Measurements from ENCODE around the gene ATRAID.

The ATRAID gene

DNA sequence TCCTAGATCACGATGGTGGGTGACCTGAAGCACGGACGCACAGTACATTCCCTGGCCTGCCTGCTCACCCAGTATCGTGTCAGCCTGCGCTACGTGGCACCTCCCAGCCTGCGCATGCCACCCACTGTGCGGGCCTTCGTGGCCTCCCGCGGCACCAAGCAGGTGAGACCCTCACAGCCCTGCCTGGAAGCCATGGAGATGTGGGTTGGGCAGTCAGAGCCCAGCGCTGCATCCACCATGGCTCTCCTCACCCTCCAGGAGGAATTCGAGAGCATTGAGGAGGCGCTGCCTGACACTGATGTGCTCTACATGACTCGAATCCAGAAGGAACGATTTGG, 30.7 kb downstream of the ATRAID start:
- peaks cover 63% of the 10 kb centered on the region for H3K36me3 ChIP-seq (ENCODE audit: control insufficient read depth, insufficient read depth, low read length)
- WGBS, 2 experiments (ENCODE audit: insufficient coverage in 2 of 2), result 95 to 98% methylated on average over 9 to 16 of the region's 16 CpGs
- H3K9me3 ChIP-seq (ENCODE audit: control insufficient read depth, low read length), result no peaks in the 10 kb centered on the region
- no peaks in the 10 kb centered on the region for H3K4me1 ChIP-seq (ENCODE audit: control insufficient read depth, insufficient read depth, low read length, poor library complexity, severe bottlenecking)
- no peak overlapping the region for H3K27ac ChIP-seq (ENCODE audit: low read depth, low read length, severe bottlenecking)
- no peak overlapping the region for H3K4me3 ChIP-seq (ENCODE audit: extremely low read depth, insufficient read depth, low read length, poor library complexity, severe bottlenecking)

DNA sequence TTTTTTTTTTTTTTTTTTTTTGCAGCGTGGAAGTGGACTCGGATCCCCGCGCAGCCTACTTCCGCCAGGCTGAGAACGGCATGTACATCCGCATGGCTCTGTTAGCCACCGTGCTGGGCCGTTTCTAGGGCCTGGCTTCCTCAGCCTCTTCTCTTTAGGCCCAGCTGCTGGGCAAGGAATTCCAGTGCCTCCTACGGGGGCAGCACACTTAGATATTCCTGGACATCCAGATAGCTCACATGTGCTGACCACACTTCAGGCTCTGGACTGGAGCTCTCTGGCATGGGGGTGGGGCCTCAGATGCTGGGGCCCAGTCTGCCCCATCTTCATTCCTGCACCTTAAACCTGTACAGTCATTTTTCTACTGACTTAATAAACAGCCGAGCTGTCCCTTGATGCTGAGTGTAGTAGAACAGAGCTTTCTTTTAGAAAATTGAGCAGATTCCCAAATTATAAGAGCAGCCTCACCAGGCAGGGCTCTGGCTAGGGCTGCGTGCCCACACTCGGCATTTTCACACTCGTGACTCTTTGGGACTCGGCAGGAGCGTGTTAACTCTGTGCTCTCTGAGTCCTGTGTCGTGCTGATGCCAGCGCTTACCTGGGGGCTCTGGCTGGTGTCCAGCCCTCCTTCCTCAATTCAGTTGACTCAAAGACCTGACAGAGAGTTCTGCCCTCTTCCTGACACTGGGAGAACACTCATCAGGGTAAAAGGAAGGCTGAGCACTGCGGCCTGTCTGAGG, 31.7 kb downstream of the ATRAID start:
- H3K9me3 ChIP-seq (ENCODE audit: control insufficient read depth, low read length), result no peaks in the 10 kb centered on the region
- no peaks in the 10 kb centered on the region for H3K4me1 ChIP-seq (ENCODE audit: control insufficient read depth, insufficient read depth, low read length, poor library complexity, severe bottlenecking)
- peaks cover 53% of the 10 kb centered on the region for H3K36me3 ChIP-seq (ENCODE audit: control insufficient read depth, insufficient read depth, low read length)
- no peak overlapping the region for H3K4me3 ChIP-seq (ENCODE audit: extremely low read depth, insufficient read depth, low read length, poor library complexity, severe bottlenecking)
- H3K27ac ChIP-seq (ENCODE audit: low read depth, low read length, severe bottlenecking), result no peak overlapping the region
- WGBS, 2 experiments (ENCODE audit: insufficient coverage in 2 of 2), result 96 to 98% methylated on average over 17 to 18 of the region's 19 CpGs

DNA sequence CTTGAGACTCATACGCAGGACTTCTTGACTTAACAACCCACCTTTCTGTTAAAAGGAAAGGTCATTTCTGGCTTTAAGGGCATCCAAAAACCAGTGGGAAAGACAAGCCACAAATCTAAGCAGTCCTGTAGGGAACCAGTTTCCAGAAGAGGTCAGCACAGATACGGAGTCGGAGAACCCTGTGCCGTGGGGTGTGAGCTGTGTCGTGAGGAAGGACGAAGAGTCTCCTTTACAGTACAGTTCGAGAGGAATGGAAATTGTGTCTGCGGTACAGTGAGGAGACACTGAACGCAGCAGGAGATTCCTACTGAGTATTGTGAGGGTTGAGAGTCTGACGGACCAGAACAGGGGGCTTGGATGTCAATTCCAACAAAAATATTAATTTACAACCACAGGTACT, 33.3 kb downstream of the ATRAID start:
- WGBS, 2 experiments (ENCODE audit: insufficient coverage in 2 of 2), result 91 to 93% methylated on average over 8 of the region's 10 CpGs
- H3K27ac ChIP-seq (ENCODE audit: low read depth, low read length, severe bottlenecking), result no peak overlapping the region
- H3K36me3 ChIP-seq (ENCODE audit: control insufficient read depth, insufficient read depth, low read length), result peaks cover 45% of the 10 kb centered on the region
- H3K4me3 ChIP-seq (ENCODE audit: extremely low read depth, insufficient read depth, low read length, poor library complexity, severe bottlenecking), result no peak overlapping the region
- no peaks in the 10 kb centered on the region for H3K4me1 ChIP-seq (ENCODE audit: control insufficient read depth, insufficient read depth, low read length, poor library complexity, severe bottlenecking)
- no peaks in the 10 kb centered on the region for H3K9me3 ChIP-seq (ENCODE audit: control insufficient read depth, low read length)

GRCh38 chr2:27245626-27246025, 33.8 kb downstream of the ATRAID start:
- no peak overlapping the region for H3K4me3 ChIP-seq (ENCODE audit: extremely low read depth, insufficient read depth, low read length, poor library complexity, severe bottlenecking)
- no peak overlapping the region for H3K27ac ChIP-seq (ENCODE audit: low read depth, low read length, severe bottlenecking)
- H3K9me3 ChIP-seq (ENCODE audit: control insufficient read depth, low read length), result no peaks in the 10 kb centered on the region
- peaks cover 40% of the 10 kb centered on the region for H3K36me3 ChIP-seq (ENCODE audit: control insufficient read depth, insufficient read depth, low read length)
- 92 to 100% methylated on average over 1 to 2 of the region's 4 CpGs for WGBS, 2 experiments (ENCODE audit: insufficient coverage in 2 of 2)
- no peaks in the 10 kb centered on the region for H3K4me1 ChIP-seq (ENCODE audit: control insufficient read depth, insufficient read depth, low read length, poor library complexity, severe bottlenecking)

GRCh38 chr2:27247893-27248292, 36.1 kb downstream of the ATRAID start:
- Histone ChIP-seq H3K4me3 (ENCODE audit: extremely low read depth, insufficient read depth, low read length, poor library complexity, severe bottlenecking) (no peak overlapping the region), H3K9me3 (ENCODE audit: control insufficient read depth, low read length) (no peaks in the 10 kb centered on the region), H3K4me1 (ENCODE audit: control insufficient read depth, insufficient read depth, low read length, poor library complexity, severe bottlenecking) (no peaks in the 10 kb centered on the region), H3K27ac (ENCODE audit: low read depth, low read length, severe bottlenecking) (no peak overlapping the region), H3K36me3 (ENCODE audit: control insufficient read depth, insufficient read depth, low read length) (peaks cover 17% of the 10 kb centered on the region)
- 56 to 93% methylated on average over 3 of the region's 4 CpGs for WGBS, 2 experiments (ENCODE audit: insufficient coverage in 2 of 2)

DNA sequence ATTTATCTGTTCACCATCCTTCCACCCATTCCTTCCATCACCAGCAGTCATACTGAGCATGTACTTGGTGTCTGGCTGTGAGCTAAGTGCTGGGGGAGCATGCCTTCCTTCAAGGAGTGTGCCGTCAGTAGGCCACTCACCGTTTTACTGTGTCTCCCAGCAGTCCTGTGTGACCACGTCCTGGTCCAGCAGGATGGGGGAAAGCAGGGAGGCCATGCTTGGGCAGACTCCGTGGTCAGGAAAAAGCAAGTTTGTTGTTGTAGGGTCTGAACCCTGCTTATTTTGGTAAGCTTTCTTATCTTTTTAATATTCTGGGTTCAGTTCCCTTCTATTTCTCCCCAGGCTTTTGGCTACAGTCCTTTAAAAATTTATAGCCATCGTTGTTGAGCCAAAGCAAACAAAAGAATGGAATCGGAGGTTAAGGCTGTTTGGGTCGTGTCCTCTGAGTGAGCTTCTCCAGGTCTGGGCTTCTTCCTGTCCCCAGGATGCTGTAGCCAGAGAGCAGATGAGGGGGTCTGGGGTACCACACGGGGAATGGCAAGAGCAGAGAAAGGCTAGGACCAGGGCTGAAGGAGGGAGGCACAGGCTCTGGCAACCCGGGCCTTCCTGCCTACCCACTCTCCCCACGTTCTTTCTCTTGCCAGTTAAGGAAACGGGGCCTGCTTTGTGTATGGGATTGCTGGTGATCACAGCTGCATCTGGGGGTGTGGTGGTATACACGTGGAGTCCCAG, 37.5 kb downstream of the ATRAID start:
- Histone ChIP-seq H3K4me1 (ENCODE audit: control insufficient read depth, insufficient read depth, low read length, poor library complexity, severe bottlenecking) (no peaks in the 10 kb centered on the region), H3K36me3 (ENCODE audit: control insufficient read depth, insufficient read depth, low read length) (peaks cover 3% of the 10 kb centered on the region), H3K4me3 (ENCODE audit: extremely low read depth, insufficient read depth, low read length, poor library complexity, severe bottlenecking) (no peak overlapping the region), H3K27ac (ENCODE audit: low read depth, low read length, severe bottlenecking) (no peak overlapping the region), H3K9me3 (ENCODE audit: control insufficient read depth, low read length) (no peaks in the 10 kb centered on the region)
- 78 to 90% methylated on average over 9 of the region's 12 CpGs for WGBS, 2 experiments (ENCODE audit: insufficient coverage in 2 of 2)

DNA sequence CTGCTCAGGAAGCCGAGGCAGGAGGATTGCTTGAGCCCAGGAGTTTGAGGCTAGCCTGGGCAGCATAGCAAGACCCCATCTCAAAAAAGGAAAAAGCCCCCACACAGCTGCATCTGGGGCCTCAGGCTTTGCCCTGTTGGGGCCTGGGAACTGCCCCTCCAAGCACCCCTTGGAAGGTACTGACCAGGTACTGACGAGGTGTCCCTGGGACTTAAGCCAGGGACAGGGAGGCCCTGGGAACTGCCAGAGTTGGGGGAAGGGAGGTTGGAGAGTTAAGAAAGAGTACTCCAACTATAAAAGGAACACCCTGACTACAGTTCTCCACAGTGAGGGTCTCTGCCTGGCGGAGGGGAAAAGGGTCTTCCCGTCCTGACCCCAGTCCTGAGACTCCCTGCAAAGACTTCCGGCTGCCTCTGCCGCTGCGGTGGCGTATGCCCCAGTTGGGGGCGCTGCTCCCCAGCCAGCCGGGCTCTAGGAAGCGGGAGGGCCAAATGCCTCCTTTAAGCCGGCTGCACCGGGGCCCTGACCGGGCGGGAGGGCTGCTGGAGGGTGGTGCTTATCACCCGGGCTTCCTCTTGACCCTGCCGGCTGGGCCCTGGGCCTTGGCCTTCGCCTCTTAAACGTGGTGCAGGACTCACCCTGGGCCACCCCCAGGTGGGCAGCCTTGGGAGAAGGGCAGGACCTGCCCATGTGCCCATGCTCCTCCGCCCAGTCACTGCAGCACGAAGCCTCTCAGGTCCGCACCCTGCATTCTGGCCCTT, 38.2 kb downstream of the ATRAID start:
- WGBS, 2 experiments (ENCODE audit: insufficient coverage in 2 of 2), result 19 to 23% methylated on average over 21 of the region's 22 CpGs
- no peaks in the 10 kb centered on the region for H3K4me1 ChIP-seq (ENCODE audit: control insufficient read depth, insufficient read depth, low read length, poor library complexity, severe bottlenecking)
- no peak overlapping the region for H3K4me3 ChIP-seq (ENCODE audit: extremely low read depth, insufficient read depth, low read length, poor library complexity, severe bottlenecking)
- no peak overlapping the region for H3K27ac ChIP-seq (ENCODE audit: low read depth, low read length, severe bottlenecking)
- peaks cover under 1% of the 10 kb centered on the region for H3K36me3 ChIP-seq (ENCODE audit: control insufficient read depth, insufficient read depth, low read length)
- no peaks in the 10 kb centered on the region for H3K9me3 ChIP-seq (ENCODE audit: control insufficient read depth, low read length)

DNA sequence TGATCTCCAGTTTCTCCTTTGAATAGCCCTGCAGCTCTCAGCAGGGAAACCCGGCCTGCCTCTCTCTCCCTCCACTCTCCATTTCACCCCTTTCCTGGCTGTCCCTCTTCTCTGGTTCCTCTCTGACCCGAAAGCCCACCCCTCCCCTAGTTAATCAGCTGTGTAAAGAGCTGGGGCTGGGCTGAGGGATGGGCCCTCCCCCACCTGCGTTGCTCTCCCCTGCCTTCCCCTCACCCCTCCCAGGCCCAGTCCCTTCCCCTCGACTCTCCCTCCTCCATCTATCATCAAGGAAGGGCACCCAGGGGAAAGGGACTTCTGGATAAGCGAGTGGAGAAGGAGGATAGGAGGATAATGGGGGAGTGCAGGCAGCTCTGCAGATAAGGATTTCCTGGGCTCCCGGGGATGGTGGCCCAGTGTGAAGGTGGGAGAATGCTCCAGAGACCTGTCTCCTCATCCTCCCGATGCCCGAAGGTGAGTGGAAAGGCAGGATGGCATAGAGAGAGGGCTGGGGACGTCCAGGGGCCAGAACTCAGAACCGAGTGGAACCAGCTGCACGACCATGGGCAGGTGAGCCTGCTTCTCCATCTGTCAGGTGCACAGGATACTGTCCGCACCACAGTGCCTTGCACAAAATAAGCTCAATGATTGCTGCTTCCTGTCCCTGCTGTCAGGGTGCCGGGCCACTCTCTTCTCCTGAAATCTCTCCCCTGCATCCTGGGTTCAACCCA, 39.0 kb downstream of the ATRAID start:
- Histone ChIP-seq H3K36me3 (ENCODE audit: control insufficient read depth, insufficient read depth, low read length) (no peaks in the 10 kb centered on the region), H3K27ac (ENCODE audit: low read depth, low read length, severe bottlenecking) (no peak overlapping the region), H3K9me3 (ENCODE audit: control insufficient read depth, low read length) (no peaks in the 10 kb centered on the region), H3K4me1 (ENCODE audit: control insufficient read depth, insufficient read depth, low read length, poor library complexity, severe bottlenecking) (no peaks in the 10 kb centered on the region), H3K4me3 (ENCODE audit: extremely low read depth, insufficient read depth, low read length, poor library complexity, severe bottlenecking) (no peak overlapping the region)
- WGBS, 2 experiments (ENCODE audit: insufficient coverage in 2 of 2), result 68 to 74% methylated on average over 7 to 9 of the region's 13 CpGs

GRCh38 chr2:27251766-27252165, 39.9 kb downstream of the ATRAID start:
- Histone ChIP-seq H3K27ac (ENCODE audit: low read depth, low read length, severe bottlenecking) (no peak overlapping the region), H3K9me3 (ENCODE audit: control insufficient read depth, low read length) (no peaks in the 10 kb centered on the region), H3K36me3 (ENCODE audit: control insufficient read depth, insufficient read depth, low read length) (no peaks in the 10 kb centered on the region), H3K4me3 (ENCODE audit: extremely low read depth, insufficient read depth, low read length, poor library complexity, severe bottlenecking) (no peak overlapping the region), H3K4me1 (ENCODE audit: control insufficient read depth, insufficient read depth, low read length, poor library complexity, severe bottlenecking) (no peaks in the 10 kb centered on the region)
- 77 to 84% methylated on average over 8 to 11 of the region's 13 CpGs for WGBS, 2 experiments (ENCODE audit: insufficient coverage in 2 of 2)

- 72 to 78% methylated on average over 8 to 10 of the region's 13 CpGs for WGBS, 2 experiments (ENCODE audit: insufficient coverage in 2 of 2)
- H3K4me3 ChIP-seq (ENCODE audit: extremely low read depth, insufficient read depth, low read length, poor library complexity, severe bottlenecking), result no peak overlapping the region
- H3K36me3 ChIP-seq (ENCODE audit: control insufficient read depth, insufficient read depth, low read length), result no peaks in the 10 kb centered on the region
- no peaks in the 10 kb centered on the region for H3K4me1 ChIP-seq (ENCODE audit: control insufficient read depth, insufficient read depth, low read length, poor library complexity, severe bottlenecking)
- no peaks in the 10 kb centered on the region for H3K9me3 ChIP-seq (ENCODE audit: control insufficient read depth, low read length)
- no peak overlapping the region for H3K27ac ChIP-seq (ENCODE audit: low read depth, low read length, severe bottlenecking)
Observed at GRCh38 chr2:27255187-27255586, 43.3 kb downstream of the ATRAID start.
